Gastrocnemius medialis (tissue), 4 donors: ENCODE data around the gene PIP5K1C.

Experiments
- CTCF ChIP-seq, 5 experiments: fragments of 450-650 bp in 3 of 5; fragments of 200-600 bp in 2 of 5; sonication (generic) in 2 of 5; IDR thresholded peaks in 4 of 5; conservative IDR thresholded peaks in 1 of 5; 1 replicate in 4 of 5; 2 replicates in 1 of 5; pipeline ENCODE4 v1.5.1; 2016 to 2019; ENCODE audit warnings: antibody characterized with exemption in 5 of 5, mild to moderate bottlenecking in 3 of 5, moderate library complexity in 3 of 5
- POLR2A ChIP-seq, 2 donors: fragments of 450-650 bp; IDR thresholded peaks; one replicate each; pipeline ENCODE4 v1.6.1; 2017; ENCODE audit warnings: antibody characterized with exemption in 2 of 2, mild to moderate bottlenecking in 2 of 2, moderate library complexity in 2 of 2

- TF ChIP-seq CTCF (IDR thresholded peaks at IDR 0.05 in 4 of 5, conservative IDR thresholded peaks at IDR 0.05 in 1 of 5) (no peak), POLR2A (IDR thresholded peaks at IDR 0.05) (no peak)
Measured at GRCh38 chr19:3617463-3617862, 82.8 kb downstream of the PIP5K1C start.
